HG03378 (cell line): Measurements from ENCODE around the gene GALNT4.

Experiments used
- ATAC-seq: cut with Tn5 transposase; IDR thresholded peaks from one replicate; pipeline ENCODE4 v1.9.1; 2021; ENCODE audit warnings: mild to moderate bottlenecking, moderate library complexity; ENCODE audit not compliant: unreplicated experiment

GALNT4 gene

DNA sequence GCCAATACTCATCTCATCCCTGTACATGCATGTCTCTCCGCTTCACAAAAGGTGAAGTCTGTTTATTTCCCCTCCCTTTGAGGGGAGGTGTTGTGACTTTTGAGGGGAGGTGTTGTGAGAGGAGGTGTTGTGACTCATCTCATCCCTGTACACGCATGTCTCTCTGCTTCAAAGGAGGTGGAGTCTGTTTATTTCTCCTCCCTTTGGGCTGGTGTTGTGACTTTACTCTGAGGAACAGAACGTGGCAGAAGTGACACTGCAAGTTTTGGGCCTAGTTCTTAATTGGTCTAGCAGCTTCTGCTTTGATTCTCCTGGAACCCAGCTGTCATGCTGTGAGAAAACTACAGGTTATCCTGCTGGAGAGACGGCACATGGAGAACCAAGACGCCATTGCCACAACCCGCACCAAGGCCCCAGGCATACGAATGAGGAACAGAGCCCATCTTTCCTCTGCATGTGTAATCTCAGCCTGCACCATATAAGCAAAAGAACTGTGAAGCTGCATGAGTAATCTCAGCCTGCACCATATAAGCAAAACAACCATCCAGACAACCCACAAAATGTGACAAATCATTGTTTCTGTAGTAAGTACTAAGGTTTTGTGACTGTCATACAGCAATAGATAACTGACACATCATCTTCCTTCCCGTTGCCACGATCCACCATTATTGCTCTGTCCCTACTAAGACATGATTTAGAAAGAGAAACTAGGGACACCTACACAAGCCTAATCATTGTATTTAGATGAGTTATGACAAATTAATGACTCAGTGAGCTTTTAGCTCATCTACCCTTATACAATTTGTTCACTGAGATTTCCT, 30.0 kb downstream of the GALNT4 start:
- peak; percentile 53 for ATAC-seq

DNA sequence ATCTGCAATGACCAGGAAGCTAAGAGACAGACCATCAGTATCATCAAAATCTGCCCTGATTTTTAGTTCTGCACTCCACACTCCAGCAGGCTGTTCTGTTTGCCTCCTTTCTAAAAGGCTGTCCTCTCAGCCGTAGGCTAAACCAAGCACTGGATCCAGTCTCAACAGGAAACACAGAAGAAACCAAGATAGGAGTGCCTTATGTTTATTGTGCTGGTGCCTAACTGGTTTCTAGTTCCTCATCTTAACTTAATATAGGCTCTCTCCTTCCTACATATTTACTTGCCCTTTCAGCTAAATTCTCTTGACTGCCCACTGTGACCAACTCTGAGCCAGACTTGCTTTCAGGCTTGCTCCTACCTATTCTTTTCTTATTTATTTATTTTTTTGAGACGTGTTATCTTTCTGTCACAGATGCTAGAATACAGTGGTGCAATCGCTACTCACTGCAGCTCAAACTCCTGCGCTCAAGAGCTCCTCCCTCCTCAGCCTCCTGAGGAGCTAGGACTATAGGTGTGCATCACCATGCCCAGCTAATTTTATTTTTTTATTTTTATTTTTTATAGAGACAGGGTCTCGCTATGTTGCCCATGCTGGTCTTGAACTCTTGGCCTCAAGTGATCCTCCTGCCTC, 30.8 kb downstream of the GALNT4 start:
- no peak for ATAC-seq

DNA sequence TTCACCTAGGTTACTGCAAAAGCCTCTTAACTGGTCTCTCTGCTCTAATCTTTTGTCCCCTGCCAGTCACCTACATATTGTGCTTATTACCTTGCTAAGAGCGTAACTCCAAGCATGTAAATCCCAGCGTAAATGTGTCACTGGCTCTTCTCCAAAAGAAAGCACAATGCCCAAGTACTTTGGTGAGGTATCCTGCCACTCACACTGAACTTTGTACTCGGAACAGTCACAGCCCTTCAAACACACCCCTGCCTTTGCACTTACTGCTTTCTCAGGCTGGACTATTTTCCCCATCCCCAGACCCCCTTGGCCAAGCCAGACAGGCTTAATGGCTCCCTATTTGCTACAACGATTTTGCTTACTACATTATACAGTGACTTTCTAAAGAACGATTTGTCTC, 31.7 kb downstream of the GALNT4 start:
- no peak for ATAC-seq

DNA sequence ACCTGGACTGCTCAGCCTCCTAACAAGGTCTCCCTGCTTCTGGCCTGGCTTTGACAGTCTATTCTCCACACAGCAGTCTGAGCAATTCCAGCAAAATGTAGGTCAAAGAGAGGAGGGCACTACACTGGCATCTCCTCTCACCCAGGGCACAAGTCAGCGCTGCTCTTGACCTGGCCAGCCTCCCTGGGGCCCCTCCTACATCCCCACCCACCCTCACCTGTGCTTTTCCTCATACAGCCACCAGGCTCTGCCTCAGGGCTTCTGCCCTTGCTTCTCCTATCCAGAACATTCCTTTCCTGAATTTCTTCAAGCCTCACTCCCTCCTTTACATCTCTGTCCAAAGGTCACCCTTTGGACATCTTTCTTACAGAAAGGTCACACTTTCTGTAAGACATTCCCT, 33.7 kb downstream of the GALNT4 start:
- ATAC-seq: no peak

DNA sequence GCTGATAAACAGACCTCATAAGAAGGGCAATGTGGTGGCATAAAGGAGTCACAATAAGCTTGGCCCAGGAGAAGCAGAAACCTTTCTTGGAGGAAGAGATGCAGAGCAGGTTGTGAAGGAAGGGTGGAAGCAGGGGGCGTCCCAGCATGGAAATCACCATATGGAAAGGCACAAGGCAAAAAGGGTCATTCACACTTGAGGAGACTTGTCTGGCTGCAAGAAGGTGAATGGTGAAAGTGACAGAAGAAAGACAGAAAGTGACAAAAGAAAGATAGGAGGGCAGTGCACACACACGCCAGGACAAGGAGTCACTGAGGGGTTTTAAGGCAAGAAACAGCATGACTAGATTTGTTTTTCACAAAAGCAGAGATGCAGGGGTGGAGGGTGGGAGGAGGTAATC, 38.3 kb downstream of the GALNT4 start:
- no peak for ATAC-seq

DNA sequence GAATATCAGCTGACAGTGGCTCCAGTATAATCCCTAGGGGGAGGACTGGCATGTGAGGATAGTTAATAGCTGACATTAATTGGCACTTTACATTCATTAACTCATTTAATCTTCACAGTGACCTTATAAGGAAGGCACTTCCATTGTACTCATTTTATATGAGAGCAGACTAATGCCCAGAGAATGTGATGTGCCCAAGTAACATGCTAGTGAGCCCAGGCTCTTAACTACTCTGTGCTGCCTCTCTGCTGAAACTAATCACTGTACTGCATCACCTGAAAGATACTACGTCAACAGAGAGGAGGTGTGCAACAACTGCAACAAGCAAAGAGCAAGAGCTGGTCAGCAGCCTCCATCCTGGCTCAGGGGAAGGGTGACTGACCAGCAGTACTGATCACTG, 40.1 kb downstream of the GALNT4 start:
- no peak for ATAC-seq

DNA sequence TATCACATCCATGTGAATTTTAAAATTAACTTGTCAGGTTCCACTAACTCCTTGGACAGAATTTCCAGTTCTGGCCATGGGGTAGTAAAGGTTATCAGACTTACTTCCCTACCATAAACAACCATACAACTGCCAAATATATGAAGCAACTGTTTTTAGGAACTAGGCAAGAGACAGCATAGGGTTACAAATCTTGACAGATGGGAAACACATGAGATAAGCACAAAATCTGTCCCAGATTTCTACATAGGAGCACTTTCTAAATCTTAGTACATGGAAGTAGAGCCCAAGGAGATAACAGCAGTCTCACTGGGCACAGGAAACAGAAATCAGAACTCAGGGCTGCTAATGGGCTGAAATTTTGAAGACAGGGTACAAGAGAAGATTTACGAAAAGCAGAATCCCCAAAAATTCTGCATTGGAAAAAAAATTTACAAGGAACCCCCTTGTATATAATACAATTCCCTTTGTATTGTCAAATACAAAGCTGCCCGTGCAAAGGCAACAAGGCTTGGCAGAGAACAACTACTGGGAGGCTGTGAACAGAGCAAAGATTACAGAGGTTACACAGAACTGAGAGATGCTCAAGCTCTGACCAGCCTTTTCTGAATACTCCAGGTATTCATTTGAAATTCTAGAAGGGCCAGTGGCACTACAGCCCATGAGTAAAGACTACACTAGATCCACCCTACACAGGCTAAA, 43.2 kb downstream of the GALNT4 start:
- no peak for ATAC-seq

DNA sequence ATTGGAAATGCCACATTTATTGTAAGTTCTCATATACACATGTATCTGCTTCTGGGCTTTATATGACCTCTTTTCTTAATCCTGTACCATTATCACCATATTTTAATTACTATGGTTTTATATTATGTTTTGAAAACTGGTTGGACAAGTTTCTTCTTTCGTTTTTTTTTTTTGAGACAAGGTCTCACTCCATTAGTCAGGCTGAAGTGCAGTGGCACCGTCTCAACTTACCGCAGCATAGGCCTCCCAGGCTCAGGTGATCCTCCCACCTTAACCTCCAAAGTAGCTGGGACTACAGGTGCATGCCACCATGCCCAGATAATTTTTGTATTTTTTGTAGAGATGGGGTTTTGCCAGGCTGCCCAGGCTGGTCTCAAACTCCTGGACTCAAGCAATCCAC, 44.6 kb downstream of the GALNT4 start:
- no peak for ATAC-seq

DNA sequence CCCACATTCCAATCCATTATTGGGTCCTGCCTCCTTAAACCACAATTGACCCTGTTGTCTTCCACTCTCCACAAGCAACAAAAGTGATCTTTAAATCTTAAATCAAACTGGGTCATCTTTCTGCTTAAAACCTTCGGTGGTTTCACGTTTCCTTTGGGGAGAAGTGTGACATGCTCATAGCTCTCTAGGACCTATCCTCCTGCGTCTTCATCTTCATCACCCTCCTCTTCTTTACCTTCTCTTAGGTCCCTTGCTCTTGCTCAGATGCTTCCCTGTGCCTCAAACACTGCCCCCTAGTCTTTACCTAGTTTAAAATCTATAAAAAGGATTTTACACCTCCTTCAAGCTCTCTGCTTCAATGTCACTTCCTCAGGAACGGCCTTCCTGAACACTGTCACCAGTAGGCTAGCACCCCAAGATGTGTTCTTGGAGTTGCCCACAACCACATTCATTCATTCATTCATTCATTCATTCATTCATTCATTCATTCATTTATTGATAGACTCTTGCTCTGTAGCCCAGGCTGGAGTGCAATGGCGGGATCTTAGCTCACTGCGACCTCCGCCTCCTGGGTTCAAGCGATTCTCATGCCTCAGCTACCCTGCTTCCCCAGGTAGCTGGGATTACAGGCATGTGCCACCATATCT, 46.8 kb downstream of the GALNT4 start:
- ATAC-seq: no peak

DNA sequence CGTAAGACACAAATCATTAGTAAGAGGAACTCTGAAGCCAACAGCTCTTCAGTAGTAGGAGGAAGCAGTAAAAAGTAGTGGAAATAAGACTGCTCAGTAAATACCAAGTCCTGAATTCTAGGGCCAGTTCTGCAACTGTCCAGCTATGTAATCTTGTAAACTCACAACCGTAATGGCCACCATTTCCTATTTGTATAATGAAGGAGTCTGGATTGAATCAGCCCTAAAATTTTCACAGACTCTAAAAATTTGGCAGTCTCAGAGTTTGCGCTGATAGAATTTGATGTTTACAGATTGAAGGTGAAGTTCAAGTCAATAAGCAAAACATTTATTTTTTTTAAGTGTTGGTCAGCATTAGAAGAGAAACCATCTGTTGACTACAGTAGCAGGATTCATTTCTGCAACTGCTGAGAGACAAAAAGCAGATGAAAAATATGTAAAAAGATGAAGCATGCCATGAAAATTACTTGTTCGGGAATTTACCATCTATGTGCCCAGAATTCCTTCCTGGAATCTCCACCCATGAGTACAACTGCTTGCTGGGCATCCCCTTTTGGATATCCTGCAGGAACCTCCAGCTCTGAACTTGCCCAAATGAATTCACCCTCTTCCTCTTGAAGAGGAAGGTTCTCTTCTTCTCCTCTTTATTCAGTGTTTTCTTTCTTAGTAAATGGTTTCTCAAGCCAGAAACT, 47.5 kb downstream of the GALNT4 start:
- ATAC-seq: no peak

DNA sequence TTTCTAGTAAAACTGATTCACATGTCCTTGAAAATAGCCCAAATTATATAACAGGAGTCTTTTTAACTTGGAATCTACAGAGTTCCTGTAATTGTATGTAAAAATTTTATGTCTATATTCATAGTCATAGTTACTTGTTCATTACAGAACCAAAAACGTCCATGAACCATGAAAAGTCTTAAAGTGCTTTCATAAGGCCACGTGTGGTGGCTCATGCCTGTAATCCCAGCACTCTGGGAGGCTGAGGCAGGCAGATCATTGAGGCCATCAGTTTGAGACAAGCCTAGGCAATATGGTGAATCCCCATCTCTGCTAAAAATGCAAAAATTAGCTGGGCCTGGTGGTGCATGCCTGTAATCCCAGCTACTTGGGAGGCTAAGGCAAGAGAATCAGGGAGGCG, 48.4 kb downstream of the GALNT4 start:
- ATAC-seq: no peak

DNA sequence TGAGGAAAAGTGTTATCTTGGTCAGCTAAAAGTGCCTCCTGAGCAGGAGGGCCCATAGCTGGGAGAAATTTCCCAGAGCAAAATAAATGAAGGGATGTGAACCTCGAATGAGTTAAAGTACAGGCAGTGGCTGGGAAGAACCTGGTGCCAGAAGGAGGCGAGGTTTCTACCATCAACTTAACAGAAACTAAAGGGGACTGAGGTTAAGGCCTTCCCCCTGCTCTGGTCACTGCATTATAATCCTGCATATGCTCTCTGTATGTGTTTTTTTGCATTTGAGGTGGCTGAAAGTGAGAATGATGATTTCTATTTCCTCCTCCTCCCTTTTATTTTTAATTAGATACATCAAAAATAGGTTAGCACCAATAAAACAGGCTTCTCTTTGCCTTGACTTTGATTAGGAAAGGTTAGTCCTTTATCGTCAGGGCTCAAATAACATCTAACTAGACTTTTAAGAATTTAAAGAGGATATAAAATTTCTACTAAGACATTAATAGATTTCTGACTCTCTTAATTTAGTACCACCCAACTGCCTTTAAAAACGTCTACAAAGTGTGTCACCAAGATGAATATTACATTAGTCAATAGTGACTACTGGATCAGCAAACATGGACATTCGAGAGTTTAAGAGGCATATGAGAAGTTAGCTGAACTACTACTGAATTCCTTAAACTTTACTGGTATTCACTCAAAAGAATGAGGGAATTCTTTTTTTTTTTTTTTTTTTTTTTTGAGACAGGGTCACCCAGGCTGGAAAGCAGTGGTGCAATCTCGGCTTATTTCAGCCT, 49.2 kb downstream of the GALNT4 start:
- no peak for ATAC-seq

DNA sequence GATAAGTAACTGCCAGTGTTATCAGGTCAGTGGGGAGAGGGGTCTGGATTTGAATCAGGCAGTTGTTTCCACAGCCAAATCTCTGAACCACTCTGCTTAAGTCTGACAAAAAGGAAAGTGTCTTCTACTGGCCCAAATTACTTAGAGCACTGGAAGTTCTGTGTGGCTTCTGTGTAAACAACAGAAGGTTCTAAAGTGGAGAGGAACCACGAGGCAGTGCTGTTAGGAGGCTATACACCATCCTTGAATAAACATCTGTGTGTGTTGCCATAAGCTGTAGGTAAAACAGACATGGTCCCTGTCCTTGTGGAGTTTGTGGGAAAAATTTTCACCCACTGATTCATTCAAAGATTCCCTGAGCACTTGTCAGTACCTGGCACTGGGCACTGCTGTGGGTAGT, 50.0 kb downstream of the GALNT4 start:
- no peak for ATAC-seq
